Measurements from ENCODE around the gene AIDA.
"Not testable (repeated sequence)": the region's sequence is repeated elsewhere in the genome, so short reads cannot be mapped to it uniquely, and the experiment has no call there.

The AIDA gene

DNA sequence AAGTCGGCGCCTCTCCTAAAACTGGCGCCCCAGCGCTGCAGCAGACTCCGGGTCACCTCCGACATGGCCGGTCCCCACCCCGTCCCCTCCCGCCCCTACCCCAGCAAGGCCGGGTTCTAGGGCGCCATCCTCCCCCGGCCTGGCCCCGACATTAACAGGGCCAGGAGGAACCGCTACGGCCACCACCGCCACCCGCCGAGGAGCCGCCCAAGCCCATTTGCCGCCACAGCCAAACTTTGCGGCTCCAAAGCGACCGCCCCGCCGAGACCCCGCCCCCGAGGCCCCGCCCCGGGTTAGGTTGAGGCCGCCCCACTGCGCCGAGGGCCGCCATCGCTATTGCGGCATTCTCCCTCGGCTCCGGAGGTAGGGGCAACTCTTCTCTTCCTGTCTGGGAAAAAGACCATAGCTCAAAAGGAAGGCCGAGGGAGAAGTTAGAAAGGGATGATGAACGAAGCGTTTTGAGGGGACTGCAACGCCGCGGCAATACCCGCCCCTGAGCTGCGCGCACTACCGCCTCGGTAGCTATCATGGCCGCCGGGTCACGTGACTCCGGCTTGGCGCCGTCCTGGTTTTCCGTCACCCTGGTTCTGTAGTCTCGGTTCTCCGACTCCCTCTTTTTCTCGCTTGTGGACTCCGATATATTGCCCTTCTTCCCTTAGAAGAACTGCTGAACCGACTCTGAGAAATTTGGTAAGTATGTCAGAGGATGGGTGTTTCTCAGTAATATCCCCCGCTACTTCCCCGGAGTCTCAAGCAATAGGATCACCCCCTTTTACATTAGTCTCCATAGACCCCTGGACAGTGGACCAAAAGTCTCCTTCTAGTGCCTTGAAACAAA, at the start of gene AIDA, which contains the start of gene BROX:
Gene AIDA (minus strand): TSS at position 239 of the 838 bp plus-strand sequence. CDS start 174 bp downstream, at position 65.
Gene BROX (plus strand): TSS at position 312 of the 838 bp plus-strand sequence. CDS start 3,136 bp downstream, outside the sequence.
- Mint-ChIP-seq H3K36me3 (peaks cover 52% of the 10 kb centered on the region), H3K4me3 (peak within 1 kb of the TSS; percentile 97), H3K9me3 (no peaks in the 10 kb centered on the region), H3K4me1 (peaks cover 54% of the 10 kb centered on the region), H3K27ac (peak within 1 kb of the TSS; percentile 99), H3K27me3 (no peaks in the 10 kb centered on the region)
- peak; percentile 95 for DNase-seq
- CTCF ChIA-PET = interaction anchor here (0.7 to 1.5 kb wide), 3 partner anchors 58 to 247 kb away, joined by 3 to 4 read pairs (median 3); no protein-coding TSS in a partner anchor

- CTCF ChIA-PET = no interaction called here
- Mint-ChIP-seq H3K27me3 (peaks cover 6% of the 10 kb centered on the region), H3K9me3 (peaks cover 6% of the 10 kb centered on the region)
These were observed 48.8 kb upstream of the AIDA start for GRCh38 chr1:222761083-222761482.

GRCh38 chr1:222759451-222760035, 47.3 kb upstream of the AIDA start:
- CTCF ChIA-PET = no interaction called here
- no peak overlapping the region for H3K4me3 Mint-ChIP-seq
- no peak for DNase-seq
- H3K36me3 Mint-ChIP-seq = no peaks in the 10 kb centered on the region
- peaks cover 3% of the 10 kb centered on the region for H3K9me3 Mint-ChIP-seq
- H3K27me3 Mint-ChIP-seq = peaks cover 6% of the 10 kb centered on the region
- H3K4me1 Mint-ChIP-seq = no peaks in the 10 kb centered on the region
- no peak overlapping the region for H3K27ac Mint-ChIP-seq

More at GRCh38 chr1:222761083-222761482, 48.8 kb upstream of the AIDA start:
- Mint-ChIP-seq H3K4me3 (no peak overlapping the region), H3K27ac (no peak overlapping the region), H3K36me3 (no peaks in the 10 kb centered on the region), H3K4me1 (no peaks in the 10 kb centered on the region)
- no peak for DNase-seq

DNA sequence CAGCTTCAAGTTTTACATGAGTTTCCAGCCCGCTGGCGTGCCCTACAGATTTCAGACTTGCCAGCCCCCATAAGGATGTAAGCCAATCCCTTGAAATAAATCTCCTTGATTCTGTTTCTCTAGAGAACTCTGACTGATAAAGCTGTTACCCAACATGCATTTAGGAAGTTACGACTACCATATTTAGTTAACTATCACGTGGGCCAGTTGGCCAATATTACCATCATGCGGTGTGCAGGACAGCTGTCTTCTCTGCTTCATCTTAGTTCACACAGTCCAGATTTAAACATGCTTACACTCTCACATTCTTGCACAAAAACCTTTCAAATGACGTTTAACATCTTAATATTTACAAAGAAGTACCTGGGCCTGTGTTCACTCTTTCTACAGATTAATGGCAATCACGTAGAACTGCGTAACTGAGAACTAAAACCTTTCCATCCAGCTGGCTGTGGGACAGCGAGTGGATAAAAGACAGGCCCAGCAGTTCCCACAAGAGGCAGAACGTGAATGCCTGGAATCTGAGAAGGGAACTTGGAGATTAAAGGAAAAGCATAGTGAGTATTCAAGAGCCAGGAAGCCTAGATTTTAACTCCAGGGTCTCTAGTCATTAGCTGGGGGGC, 45.5 kb upstream of the AIDA start:
- Mint-ChIP-seq H3K27me3 (peaks cover 6% of the 10 kb centered on the region), H3K4me3 (no peak overlapping the region), H3K9me3 (peaks cover 3% of the 10 kb centered on the region), H3K4me1 (no peaks in the 10 kb centered on the region), H3K36me3 (no peaks in the 10 kb centered on the region), H3K27ac (no peak overlapping the region)
- DNase-seq = no peak
- CTCF ChIA-PET = no interaction called here

GRCh38 chr1:222754366-222755139, 42.3 kb upstream of the AIDA start:
- no peak for DNase-seq
- CTCF ChIA-PET = interaction anchor here (0.8 to 1.2 kb wide), 2 partner anchors 10 to 326 kb away, joined by 3 read pairs; no protein-coding TSS in a partner anchor
- no peaks in the 10 kb centered on the region for H3K9me3 Mint-ChIP-seq

DNA sequence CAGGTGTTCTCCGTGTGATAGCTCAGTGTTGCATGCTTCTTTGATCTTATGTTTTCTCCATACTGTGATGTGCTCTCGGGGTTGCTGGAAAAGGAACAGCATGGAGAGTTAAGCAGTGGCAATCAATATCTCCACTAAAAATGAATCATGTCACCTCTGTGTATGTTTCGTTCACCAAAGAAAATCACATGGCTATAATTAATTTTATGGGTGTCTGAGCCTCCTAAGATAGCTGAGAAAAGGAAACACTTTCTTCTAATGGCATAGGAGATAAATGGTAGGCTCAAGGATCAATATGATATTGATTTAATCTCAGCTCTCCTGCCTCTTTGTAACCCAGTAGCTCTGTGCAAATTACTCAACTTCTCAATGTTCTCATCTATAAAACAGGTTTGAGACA, 39.0 kb upstream of the AIDA start:
- no peaks in the 10 kb centered on the region for H3K9me3 Mint-ChIP-seq
- CTCF ChIA-PET = interaction anchor here (0.6 to 1.0 kb wide), 2 partner anchors 61 to 331 kb away, joined by 3 to 4 read pairs; no protein-coding TSS in a partner anchor
- H3K4me1 Mint-ChIP-seq = no peaks in the 10 kb centered on the region
- H3K27me3 Mint-ChIP-seq = no peaks in the 10 kb centered on the region
- no peak for DNase-seq
- H3K27ac Mint-ChIP-seq = no peak overlapping the region
- H3K4me3 Mint-ChIP-seq = no peak overlapping the region
- no peaks in the 10 kb centered on the region for H3K36me3 Mint-ChIP-seq

More at GRCh38 chr1:222754366-222755139, 42.3 kb upstream of the AIDA start:
- Mint-ChIP-seq H3K27ac (no peak overlapping the region), H3K36me3 (no peaks in the 10 kb centered on the region), H3K4me1 (no peaks in the 10 kb centered on the region), H3K4me3 (no peak overlapping the region), H3K27me3 (peaks cover 3% of the 10 kb centered on the region)

DNA sequence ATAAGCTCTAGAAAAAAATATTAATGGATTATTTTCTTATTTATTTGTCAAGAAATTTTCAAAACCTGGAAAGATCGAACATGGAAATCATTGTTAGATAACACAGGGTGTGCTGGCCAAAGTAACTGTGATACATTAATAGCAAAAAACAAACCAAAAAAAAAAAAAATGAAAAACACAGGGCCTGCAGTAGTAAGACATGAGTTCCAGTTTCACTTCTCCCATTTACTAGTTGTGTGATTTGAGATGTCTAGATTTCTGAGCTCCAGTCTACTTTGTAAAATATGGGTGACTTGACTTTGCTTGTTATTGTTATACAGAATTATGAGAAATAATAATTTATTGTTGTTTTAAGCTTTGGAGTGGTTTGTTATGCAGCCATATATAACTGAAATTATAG, 38.4 kb upstream of the AIDA start:
- Mint-ChIP-seq H3K4me1 (no peaks in the 10 kb centered on the region), H3K36me3 (no peaks in the 10 kb centered on the region), H3K27me3 (no peaks in the 10 kb centered on the region), H3K4me3 (no peak overlapping the region), H3K9me3 (no peaks in the 10 kb centered on the region), H3K27ac (no peak overlapping the region)
- CTCF ChIA-PET = interaction anchor here (0.6 to 1.0 kb wide), 2 partner anchors 62 to 332 kb away, joined by 3 to 4 read pairs; no protein-coding TSS in a partner anchor
- no peak for DNase-seq

DNA sequence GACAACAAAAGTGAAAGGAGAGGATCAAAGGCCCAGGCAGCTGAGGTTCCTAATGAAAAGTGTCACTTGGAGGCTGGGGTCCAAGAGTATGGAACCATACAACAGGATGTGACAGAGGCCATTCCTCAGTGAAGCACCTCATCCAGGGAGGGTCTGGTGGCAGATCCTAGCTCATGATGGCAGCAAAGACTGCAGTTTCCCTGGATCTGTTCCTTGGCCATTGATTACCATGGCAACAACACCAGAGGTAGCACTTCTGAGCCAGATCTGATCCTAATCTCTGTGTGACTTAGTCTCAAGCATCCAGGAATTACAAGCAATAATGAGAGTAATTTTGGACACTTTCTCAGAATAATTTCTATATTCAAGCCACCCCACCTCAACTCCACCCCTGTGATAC, 37.6 kb upstream of the AIDA start:
- Mint-ChIP-seq H3K27me3 (no peaks in the 10 kb centered on the region), H3K4me1 (no peaks in the 10 kb centered on the region), H3K36me3 (no peaks in the 10 kb centered on the region), H3K4me3 (no peak overlapping the region), H3K27ac (no peak overlapping the region), H3K9me3 (no peaks in the 10 kb centered on the region)
- CTCF ChIA-PET = interaction anchor here (1.3 kb wide), 1 partner anchor 340 kb away, joined by 6 read pairs; no protein-coding TSS in a partner anchor
- no peak for DNase-seq

GRCh38 chr1:222741630-222742457, 29.6 kb upstream of the AIDA start:
- not testable (repeated sequence) for H3K27me3 Mint-ChIP-seq, H3K27ac Mint-ChIP-seq, H3K4me3 Mint-ChIP-seq, H3K4me1 Mint-ChIP-seq, H3K36me3 Mint-ChIP-seq, DNase-seq, H3K9me3 Mint-ChIP-seq
- CTCF ChIA-PET = interaction anchor here (0.7 kb wide), 1 partner anchor 340 kb away, joined by 3 read pairs; no protein-coding TSS in a partner anchor

- Mint-ChIP-seq H3K4me3 (no peak overlapping the region), H3K27ac (no peak overlapping the region), H3K36me3 (no peaks in the 10 kb centered on the region), H3K27me3 (no peaks in the 10 kb centered on the region), H3K4me1 (no peaks in the 10 kb centered on the region), H3K9me3 (no peaks in the 10 kb centered on the region)
- no peak for DNase-seq
- CTCF ChIA-PET = interaction anchor here (1.1 to 2.1 kb wide), 3 partner anchors 341 to 384 kb away, joined by 3 to 12 read pairs (median 9); no protein-coding TSS in a partner anchor
These were observed 27.6 kb upstream of the AIDA start for GRCh38 chr1:222739929-222740328.

DNA sequence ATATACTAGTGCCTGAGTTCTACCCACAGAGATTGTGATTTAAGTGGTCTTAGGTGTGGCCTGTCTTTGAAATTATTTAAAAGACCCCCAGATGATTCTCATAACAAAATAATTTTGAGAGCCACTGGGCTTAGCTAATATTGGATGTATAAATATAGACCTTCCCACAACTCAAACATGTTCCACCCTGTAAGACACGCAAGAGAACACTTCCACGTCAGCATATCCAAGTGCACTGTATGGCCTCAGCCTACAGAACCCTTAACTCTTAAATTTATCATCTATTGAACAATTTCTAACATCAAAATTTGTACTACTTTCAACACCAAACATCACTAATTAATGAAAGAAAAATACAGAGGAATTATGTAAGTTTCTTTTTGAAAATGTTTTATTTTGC, 27.2 kb upstream of the AIDA start:
- Mint-ChIP-seq H3K9me3 (no peaks in the 10 kb centered on the region), H3K27me3 (no peaks in the 10 kb centered on the region), H3K27ac (no peak overlapping the region), H3K4me1 (no peaks in the 10 kb centered on the region), H3K36me3 (peaks cover 4% of the 10 kb centered on the region), H3K4me3 (no peak overlapping the region)
- CTCF ChIA-PET = interaction anchor here (1.0 to 2.1 kb wide), 5 partner anchors 9 to 384 kb away, joined by 3 to 12 read pairs (median 6); no protein-coding TSS in a partner anchor
- no peak for DNase-seq

GRCh38 chr1:222736972-222737371, 24.7 kb upstream of the AIDA start, which contains the start of gene FAM177B:
Gene FAM177B (plus strand): TSS chr1:222737202. CDS start chr1:222746546, 9,344 bp downstream.
- Mint-ChIP-seq H3K27me3 (no peaks in the 10 kb centered on the region), H3K4me1 (peaks cover 13% of the 10 kb centered on the region), H3K9me3 (no peaks in the 10 kb centered on the region), H3K36me3 (peaks cover 16% of the 10 kb centered on the region), H3K4me3 (no peak within 1 kb of the TSS), H3K27ac (no peak within 1 kb of the TSS)
- no peak for DNase-seq
- CTCF ChIA-PET = interaction anchor here (0.7 kb wide), 1 partner anchor 11 kb away, joined by 4 read pairs; no protein-coding TSS in a partner anchor

Measured in activated naive CD4-positive, alpha-beta T cell treated with anti-CD3 and anti-CD28 coated beads, Interleukin-2, amount 10 ng/mL, durations not matched to agents 7 days and 5 days (primary cell).